GM12872 (cell line): ENCODE measurements around the gene NFIB.

ENCODE experiments used
- CTCF ChIP-seq: IDR thresholded peaks from 3 replicates; pipeline ENCODE4 v1.5.1; 2011; ENCODE audit warnings: low read depth, mild to moderate bottlenecking, low read length, moderate library complexity; ENCODE audit not compliant: insufficient read depth

Gene NFIB

GRCh38 chr9:14278291-14278721, 35.6 kb downstream of the NFIB start:
- no peak for TF ChIP-seq CTCF

- no peak for TF ChIP-seq CTCF
These were observed 36.2 kb downstream of the NFIB start for GRCh38 chr9:14277761-14278160.

GRCh38 chr9:14277244-14277643, 36.7 kb downstream of the NFIB start:
- no peak for TF ChIP-seq CTCF

- no peak for TF ChIP-seq CTCF
These were observed 38.6 kb downstream of the NFIB start for GRCh38 chr9:14275331-14275730.

GRCh38 chr9:14273696-14274121, 40.2 kb downstream of the NFIB start:
- TF ChIP-seq CTCF, result no peak

- TF ChIP-seq CTCF, result no peak
These were observed 40.9 kb downstream of the NFIB start for GRCh38 chr9:14272927-14273528.

- no peak for TF ChIP-seq CTCF
These were observed 42.8 kb downstream of the NFIB start for GRCh38 chr9:14271093-14271673.
